HG03432 (cell line): ENCODE data around the gene TIGD3.
A peak's percentile ranks its signal among the peaks of the same experiment; 100 is the strongest.

Experiments used
- ATAC-seq: cut with Tn5 transposase; IDR thresholded peaks from one replicate; pipeline ENCODE4 v1.9.1; 2021; ENCODE audit warnings: mild to moderate bottlenecking, moderate library complexity; ENCODE audit not compliant: unreplicated experiment

Gene TIGD3

GRCh38 chr11:65363770-65364169 lies 9.2 kb downstream of the TIGD3 start:
- no peak for ATAC-seq

- ATAC-seq, result no peak
These were observed 11.8 kb downstream of the TIGD3 start for GRCh38 chr11:65366340-65366773.

- no peak for ATAC-seq
These were observed 16.1 kb downstream of the TIGD3 start for GRCh38 chr11:65370659-65371049.

- no peak for ATAC-seq
These were observed 19.5 kb downstream of the TIGD3 start for GRCh38 chr11:65373839-65374580.

- ATAC-seq, result no peak
These were observed 20.5 kb downstream of the TIGD3 start for GRCh38 chr11:65375012-65375411.

- no peak for ATAC-seq
These were observed 21.7 kb downstream of the TIGD3 start for GRCh38 chr11:65376138-65376713.

- ATAC-seq, result no peak
These were observed 22.5 kb downstream of the TIGD3 start for GRCh38 chr11:65377036-65377435.

- ATAC-seq, result no peak
These were observed 23.2 kb downstream of the TIGD3 start for GRCh38 chr11:65377777-65378176.

- ATAC-seq, result no peak
These were observed 23.8 kb downstream of the TIGD3 start for GRCh38 chr11:65378208-65378927.

- no peak for ATAC-seq
These were observed 24.5 kb downstream of the TIGD3 start for GRCh38 chr11:65378928-65379638.

- ATAC-seq, result no peak
These were observed 25.3 kb downstream of the TIGD3 start for GRCh38 chr11:65379698-65380459.

- no peak for ATAC-seq
These were observed 26.0 kb downstream of the TIGD3 start for GRCh38 chr11:65380460-65381119.

GRCh38 chr11:65381716-65382032 lies 27.1 kb downstream of the TIGD3 start:
- ATAC-seq, result peak; percentile 5

- peak; percentile 70 for ATAC-seq
These were observed 27.7 kb downstream of the TIGD3 start, which contains the start of gene SLC25A45 for GRCh38 chr11:65382033-65382803. SLC25A45 (minus strand) TSS chr11:65382646; CDS start chr11:65381951, 695 bp downstream.

- no peak for ATAC-seq
These were observed 28.3 kb downstream of the TIGD3 start for GRCh38 chr11:65382804-65383368.

GRCh38 chr11:65383778-65384177 lies 29.2 kb downstream of the TIGD3 start:
- ATAC-seq, result no peak

GRCh38 chr11:65384301-65384889 lies 29.8 kb downstream of the TIGD3 start:
- ATAC-seq, result no peak

GRCh38 chr11:65386307-65387140 lies 32.0 kb downstream of the TIGD3 start, which contains the start of gene FRMD8:
FRMD8 (plus strand) TSS chr11:65386637; CDS start chr11:65387037, 400 bp downstream.
- ATAC-seq, result peak; percentile 41
